CD4-positive, alpha-beta T cell treated with Interleukin-4 for 1 hour (primary cell): ENCODE data around the gene XRCC4.

Experiments
- DNase-seq, 2 donors: peaks; one replicate each; pipeline ENCODE4 v3.0.0-alpha.2; 2020 to 2022

XRCC4 gene

GRCh38 chr5:83072966-83073365 lies 4.4 kb upstream of the XRCC4 start:
- DNase-seq = no peak

- DNase-seq = peak; percentile 11 to 33
Measured at GRCh38 chr5:83077662-83078261, 415 bp downstream of the XRCC4 start.

GRCh38 chr5:83082750-83083149 lies 5.4 kb downstream of the XRCC4 start:
- DNase-seq = no peak

GRCh38 chr5:83084336-83084735 lies 7.0 kb downstream of the XRCC4 start:
- no peak for DNase-seq

- DNase-seq = no peak
Measured at GRCh38 chr5:83085106-83085505, 7.8 kb downstream of the XRCC4 start.

- DNase-seq = no peak
Measured at GRCh38 chr5:83090169-83090568, 12.8 kb downstream of the XRCC4 start.

- DNase-seq = peak in 1 of 2 donors; percentile 22
Measured at GRCh38 chr5:83092619-83093018, 15.3 kb downstream of the XRCC4 start.

- DNase-seq = no peak
Measured at GRCh38 chr5:83093692-83094091, 16.3 kb downstream of the XRCC4 start.

GRCh38 chr5:83095163-83095956 lies 18.0 kb downstream of the XRCC4 start:
- DNase-seq = no peak

- no peak for DNase-seq
Measured at GRCh38 chr5:83095957-83096539, 18.7 kb downstream of the XRCC4 start.

- DNase-seq = no peak
Measured at GRCh38 chr5:83096660-83097339, 19.5 kb downstream of the XRCC4 start.

- no peak for DNase-seq
Measured at GRCh38 chr5:83097689-83098231, 20.4 kb downstream of the XRCC4 start.

- no peak for DNase-seq
Measured at GRCh38 chr5:83099001-83099400, 21.7 kb downstream of the XRCC4 start.

GRCh38 chr5:83099445-83099844 lies 22.1 kb downstream of the XRCC4 start:
- DNase-seq = no peak

- no peak for DNase-seq
Measured at GRCh38 chr5:83101514-83101913, 24.2 kb downstream of the XRCC4 start.

- no peak for DNase-seq
Measured at GRCh38 chr5:83102364-83102980, 25.1 kb downstream of the XRCC4 start.

GRCh38 chr5:83104021-83104420 lies 26.7 kb downstream of the XRCC4 start:
- DNase-seq = no peak

GRCh38 chr5:83107692-83108420 lies 30.5 kb downstream of the XRCC4 start:
- no peak for DNase-seq

GRCh38 chr5:83109380-83109779 lies 32.0 kb downstream of the XRCC4 start:
- DNase-seq = no peak

GRCh38 chr5:83115816-83116215 lies 38.5 kb downstream of the XRCC4 start:
- no peak for DNase-seq

- DNase-seq = no peak
Measured at GRCh38 chr5:83118471-83118870, 41.1 kb downstream of the XRCC4 start.

GRCh38 chr5:83118976-83119375 lies 41.6 kb downstream of the XRCC4 start:
- DNase-seq = no peak
